H9 (cell line): Measurements from ENCODE around the gene NGF. TPM values are rescaled to one million over a fixed set of nuclear protein-coding genes. Genes with fewer than 3 reads are reported as not detected.

Source experiments
- DNase-seq: peaks from one replicate; pipeline ENCODE4 v3.0.0-alpha.2; 2017
- H2AFZ ChIP-seq: one replicate; pipeline ENCODE4 v1.6.1; 2013; ENCODE audit warnings: mild to moderate bottlenecking, low read length, control low read depth, moderate library complexity
- H2AK5ac ChIP-seq: 2 replicates; pipeline ENCODE4 v1.6.1; 2013; ENCODE audit warnings: low read length, control low read depth, mixed read lengths; ENCODE audit not compliant: insufficient read length
- H2BK120ac ChIP-seq: one replicate; pipeline ENCODE4 v1.6.1; 2013; ENCODE audit warnings: low read depth, mild to moderate bottlenecking, low read length, control low read depth, inconsistent platforms; ENCODE audit not compliant: poor library complexity, severe bottlenecking
- H2BK12ac ChIP-seq: 2 replicates; pipeline ENCODE4 v1.6.1; 2013; ENCODE audit warnings: low read length, control low read depth, mixed read lengths, low read depth; ENCODE audit not compliant: insufficient read length
- H2BK15ac ChIP-seq: 2 replicates; pipeline ENCODE4 v1.6.1; 2013; ENCODE audit warnings: low read depth, low read length, control low read depth
- H2BK20ac ChIP-seq: one replicate; pipeline ENCODE4 v1.6.1; 2013; ENCODE audit warnings: low read depth, mild to moderate bottlenecking, low read length, control low read depth, inconsistent platforms; ENCODE audit not compliant: poor library complexity, severe bottlenecking
- H2BK5ac ChIP-seq: 2 replicates; pipeline ENCODE4 v1.6.1; 2013; ENCODE audit warnings: low read length, control low read depth, mixed read lengths; ENCODE audit not compliant: insufficient read length
- H3K14ac ChIP-seq: 2 replicates; pipeline ENCODE4 v1.6.1; 2013; ENCODE audit warnings: low read length, control low read depth; ENCODE audit not compliant: insufficient read depth
- H3K18ac ChIP-seq: 2 replicates; pipeline ENCODE4 v1.6.1; 2013; ENCODE audit warnings: low read depth, mild to moderate bottlenecking, mixed read lengths, low read length, control low read depth; ENCODE audit not compliant: insufficient read length
- H3K23ac ChIP-seq: 2 replicates; pipeline ENCODE4 v1.6.1; 2013; ENCODE audit warnings: low read length, control low read depth, mixed read lengths, low read depth; ENCODE audit not compliant: insufficient read length
- H3K23me2 ChIP-seq: 2 replicates; pipeline ENCODE4 v1.6.1; 2013; ENCODE audit warnings: low read depth, mild to moderate bottlenecking, mixed read lengths, low read length, control low read depth; ENCODE audit not compliant: insufficient read length, poor library complexity, severe bottlenecking
- H3K27ac ChIP-seq: 2 replicates; pipeline ENCODE4 v1.5.1; 2013; ENCODE audit warnings: low read length, control low read depth, mixed read lengths, low read depth; ENCODE audit not compliant: insufficient read length
- H3K27me3 ChIP-seq: 2 replicates; pipeline ENCODE4 v1.6.1; 2013; ENCODE audit warnings: low read length, control low read depth, inconsistent platforms; ENCODE audit not compliant: insufficient read depth
- H3K4ac ChIP-seq: 2 replicates; pipeline ENCODE4 v1.6.1; 2013; ENCODE audit warnings: low read depth, mild to moderate bottlenecking, control low read depth, inconsistent platforms, low read length, moderate library complexity
- H3K4me1 ChIP-seq: 2 replicates; pipeline ENCODE4 v1.6.1; 2013; ENCODE audit warnings: low read length, control low read depth, inconsistent platforms; ENCODE audit not compliant: insufficient read depth
- H3K4me2 ChIP-seq: 2 replicates; pipeline ENCODE4 v1.6.1; 2013; ENCODE audit warnings: low read length, control low read depth, mixed read lengths; ENCODE audit not compliant: insufficient read length, insufficient read depth
- H3K56ac ChIP-seq: 2 replicates; pipeline ENCODE4 v1.6.1; 2013; ENCODE audit warnings: low read depth, mild to moderate bottlenecking, mixed read lengths, low read length, control low read depth; ENCODE audit not compliant: insufficient read length
- H3K79me1 ChIP-seq: 2 replicates; pipeline ENCODE4 v1.6.1; 2013; ENCODE audit warnings: low read depth, mild to moderate bottlenecking, moderate library complexity, low read length, control low read depth, inconsistent platforms; ENCODE audit not compliant: insufficient read depth, poor library complexity, severe bottlenecking
- H3K79me2 ChIP-seq: 2 replicates; pipeline ENCODE4 v1.6.1; 2013; ENCODE audit warnings: low read length, control low read depth, inconsistent platforms; ENCODE audit not compliant: insufficient read depth
- H3K9ac ChIP-seq: 2 replicates; pipeline ENCODE4 v1.6.1; 2013; ENCODE audit warnings: low read length, control low read depth, mixed read lengths; ENCODE audit not compliant: insufficient read length; ENCODE audit errors: extremely low read depth
- H3K9me3 ChIP-seq: one replicate; pipeline ENCODE4 v1.6.1; 2013; ENCODE audit warnings: low read depth, low read length, inconsistent platforms; ENCODE audit not compliant: control insufficient read depth
- H3T11ph ChIP-seq: one replicate; pipeline ENCODE4 v1.6.1; 2013; ENCODE audit warnings: mild to moderate bottlenecking, low read length, control low read depth, inconsistent platforms
- H4K20me1 ChIP-seq: one replicate; pipeline ENCODE4 v1.6.1; 2013; ENCODE audit not compliant: control insufficient read depth, insufficient read length, insufficient read depth
- H4K5ac ChIP-seq: 2 replicates; pipeline ENCODE4 v1.6.1; 2013; ENCODE audit warnings: low read depth, mild to moderate bottlenecking, mixed read lengths, low read length, control low read depth; ENCODE audit not compliant: insufficient read length
- H4K8ac ChIP-seq: replicated peaks from 2 replicates; pipeline ENCODE4 v1.6.1; 2013; ENCODE audit warnings: low read length, control low read depth, mixed read lengths, low read depth; ENCODE audit not compliant: insufficient read length
- H4K91ac ChIP-seq: 2 replicates; pipeline ENCODE4 v1.6.1; 2013; ENCODE audit warnings: low read depth, mild to moderate bottlenecking, moderate library complexity, mixed read lengths, low read length, control low read depth; ENCODE audit not compliant: insufficient read length
- H3K27ac Mint-ChIP-seq, 3 experiments: 2 replicates in 2 of 3; 3 replicates in 1 of 3; pipeline ENCODE4 v1.8.0; 2020 to 2021; ENCODE audit warnings: mixed read lengths in 3 of 3, mild to moderate bottlenecking in 1 of 3, moderate library complexity in 1 of 3
- H3K27me3 Mint-ChIP-seq: 2 replicates; pipeline ENCODE4 v1.8.0; 2021; ENCODE audit warnings: low read depth, mild to moderate bottlenecking, moderate library complexity, mixed read lengths
- H3K36me3 Mint-ChIP-seq, 3 experiments: 2 replicates in 2 of 3; 3 replicates in 1 of 3; pipeline ENCODE4 v1.8.0; 2020 to 2021; ENCODE audit warnings: low read depth in 3 of 3, mixed read lengths in 3 of 3; ENCODE audit not compliant: insufficient read depth in 1 of 3
- H3K4me1 Mint-ChIP-seq, 2 experiments: 2 replicates each; pipeline ENCODE4 v1.8.0; 2020; ENCODE audit warnings: mixed read lengths in 2 of 2
- H3K4me3 Mint-ChIP-seq, 2 experiments: 2 replicates in 1 of 2; 3 replicates in 1 of 2; pipeline ENCODE4 v1.8.0; 2020 to 2021; ENCODE audit warnings: mild to moderate bottlenecking in 2 of 2, mixed read lengths in 2 of 2, moderate library complexity in 1 of 2
- H3K9me3 Mint-ChIP-seq, 2 experiments: 2 replicates in 1 of 2; 3 replicates in 1 of 2; pipeline ENCODE4 v1.8.0; 2020; ENCODE audit warnings: mild to moderate bottlenecking in 2 of 2, mixed read lengths in 2 of 2, moderate library complexity in 1 of 2
- CTCF ChIP-seq: fragments of 200-600 bp; sonication (generic); conservative IDR thresholded peaks from 3 replicates; pipeline ENCODE4 v1.8.0; 2021; ENCODE audit warnings: antibody characterized with exemption, mild to moderate bottlenecking
- WGBS: extraction: QIAGEN DNeasy Blood & Tissue Kit; methylation state at CpG from one replicate; pipeline ENCODE4 v1.1.7; 2013; ENCODE audit warnings: missing lambda C conversion rate, low lambda C conversion rate, mixed read lengths; ENCODE audit not compliant: insufficient read length; ENCODE audit errors: extremely low coverage; 5-methylcytosine and 5-hydroxymethylcytosine counted together
- total RNA-seq: library from RNA; stranded (reverse); gene quantifications from 2 replicates; pipeline ENCODE4 v1.2.1, GENCODE V29; 2021

NGF gene
- total RNA-seq, 1 experiment from 2014 or later: 0.22 TPM

- Histone ChIP-seq H3K27ac (no peak overlapping the region), H3K79me1 (no peaks in the 10 kb centered on the region), H4K91ac (no peak overlapping the region), H3K9me3 (no peaks in the 10 kb centered on the region), H2BK120ac (no peak overlapping the region), H2BK20ac (no peak overlapping the region), H3K4me1 (no peaks in the 10 kb centered on the region), H3K14ac (no peak overlapping the region), H2AK5ac (no peak overlapping the region), H2AFZ (no peak overlapping the region), H3K23me2 (no peaks in the 10 kb centered on the region), H3K56ac (no peak overlapping the region), H2BK12ac (no peak overlapping the region), H4K20me1 (no peaks in the 10 kb centered on the region), H4K5ac (no peak overlapping the region), H3K18ac (no peak overlapping the region), H3K4ac (no peak overlapping the region), H3K23ac (no peak overlapping the region), H3T11ph (no peak overlapping the region), H2BK15ac (no peak overlapping the region), H3K79me2 (no peaks in the 10 kb centered on the region), H3K27me3 (no peaks in the 10 kb centered on the region), H4K8ac (no peak overlapping the region), H3K4me2 (no peak overlapping the region), H2BK5ac (no peak overlapping the region), H3K9ac (no peak overlapping the region)
- H3K9me3 Mint-ChIP-seq: peaks cover 5 to 17% of the 10 kb centered on the region in 2 experiments; a peak in 3 of 5 replicates
- no peak for TF ChIP-seq CTCF
- no peak overlapping the region for H3K4me3 Mint-ChIP-seq
- H3K36me3 Mint-ChIP-seq: peaks cover 0 to 3% (median 0%) of the 10 kb centered on the region in 3 experiments; a peak in 2 of 7 replicates
- no peak overlapping the region for H3K27ac Mint-ChIP-seq
- no peaks in the 10 kb centered on the region for H3K27me3 Mint-ChIP-seq
- H3K4me1 Mint-ChIP-seq: peaks cover 3 to 8% of the 10 kb centered on the region in 2 experiments; a peak in 2 of 4 replicates
- no CpG with 5 or more reads among the region's 1 CpG for WGBS
- no peak for DNase-seq
Observed at GRCh38 chr1:115241309-115241708, 96.7 kb downstream of the NGF start.
